ENCODE data around the gene LRRC73. TPM values are rescaled to one million over a fixed set of nuclear protein-coding genes. Genes with fewer than 3 reads are reported as not detected.
A peak's percentile ranks its signal among the peaks of the same experiment; 100 is the strongest.

Gene LRRC73
- total RNA-seq, 1 donor from 2014 or later, result 1.6 TPM

GRCh38 chr6:43523284-43523683, 13.1 kb upstream of the LRRC73 start:
- H3K4me1 ChIP-seq, result peaks cover 43% of the 10 kb centered on the region
- H3K9me3 ChIP-seq (replicated peaks), result no peaks in the 10 kb centered on the region
- intact Hi-C loops (cut with micrococcal nuclease), result no loop called here
- TF ChIP-seq CTCF (IDR thresholded peaks at IDR 0.05; ENCODE audit: borderline replicate concordance), result no peak
- no peak overlapping the region for H3K27ac ChIP-seq (replicated peaks)
- H3K4me3 ChIP-seq, result no peak overlapping the region
- peaks cover 93% of the 10 kb centered on the region for H3K36me3 ChIP-seq
- H3K27me3 ChIP-seq (ENCODE audit: low read depth), result no peaks in the 10 kb centered on the region
- no peak for DNase-seq

- intact Hi-C loops (cut with micrococcal nuclease), result no loop called here
- Histone ChIP-seq H3K4me1 (peaks cover 49% of the 10 kb centered on the region), H3K36me3 (peaks cover 87% of the 10 kb centered on the region), H3K27me3 (ENCODE audit: low read depth) (no peaks in the 10 kb centered on the region), H3K27ac (replicated peaks) (peak overlapping the region; percentile 68), H3K4me3 (no peak overlapping the region), H3K9me3 (replicated peaks) (no peaks in the 10 kb centered on the region)
- TF ChIP-seq CTCF (IDR thresholded peaks at IDR 0.05; ENCODE audit: borderline replicate concordance), result no peak
- DNase-seq, result no peak
Observed at GRCh38 chr6:43522547-43523261, 12.6 kb upstream of the LRRC73 start.

GRCh38 chr6:43521836-43522235, 11.7 kb upstream of the LRRC73 start:
- Histone ChIP-seq H3K36me3 (peaks cover 78% of the 10 kb centered on the region), H3K4me3 (no peak overlapping the region), H3K27ac (replicated peaks) (peak overlapping the region; percentile 68), H3K4me1 (peaks cover 57% of the 10 kb centered on the region), H3K9me3 (replicated peaks) (no peaks in the 10 kb centered on the region), H3K27me3 (ENCODE audit: low read depth) (no peaks in the 10 kb centered on the region)
- no peak for TF ChIP-seq CTCF (IDR thresholded peaks at IDR 0.05; ENCODE audit: borderline replicate concordance)
- intact Hi-C loops (cut with micrococcal nuclease), result no loop called here
- DNase-seq, result no peak

GRCh38 chr6:43520097-43520496, 10.0 kb upstream of the LRRC73 start:
- intact Hi-C loops (cut with micrococcal nuclease), result no loop called here
- Histone ChIP-seq H3K27ac (replicated peaks) (no peak overlapping the region), H3K4me1 (peaks cover 73% of the 10 kb centered on the region), H3K36me3 (peaks cover 65% of the 10 kb centered on the region), H3K4me3 (no peak overlapping the region), H3K27me3 (ENCODE audit: low read depth) (no peaks in the 10 kb centered on the region), H3K9me3 (replicated peaks) (no peaks in the 10 kb centered on the region)
- TF ChIP-seq CTCF (IDR thresholded peaks at IDR 0.05; ENCODE audit: borderline replicate concordance), result no peak
- no peak for DNase-seq

- DNase-seq, result no peak
- Histone ChIP-seq H3K27me3 (ENCODE audit: low read depth) (no peaks in the 10 kb centered on the region), H3K36me3 (peaks cover 65% of the 10 kb centered on the region), H3K27ac (replicated peaks) (peak overlapping the region; percentile 93), H3K4me3 (peak overlapping the region; percentile 92), H3K4me1 (peaks cover 87% of the 10 kb centered on the region), H3K9me3 (replicated peaks) (no peaks in the 10 kb centered on the region)
- intact Hi-C loops (cut with micrococcal nuclease), result no loop called here
- no peak for TF ChIP-seq CTCF (IDR thresholded peaks at IDR 0.05; ENCODE audit: borderline replicate concordance)
Observed at GRCh38 chr6:43517505-43518357, 7.6 kb upstream of the LRRC73 start.

All from left ventricle myocardium inferior (tissue), 1 donor.